IPS DF 4.7 (cell line): ENCODE results near the gene CDC42BPB.
"Not testable (repeated sequence)": the region's sequence is repeated elsewhere in the genome, so short reads cannot be mapped to it uniquely, and the experiment has no call there.

Experiments
- DNase-seq: peaks from one replicate; pipeline ENCODE4 v3.0.0-alpha.2; 2013; ENCODE audit warnings: low spot score; ENCODE audit errors: extremely low read depth

The CDC42BPB gene

GRCh38 chr14:102929241-102930137 is 127.9 kb downstream of the CDC42BPB start:
- no peak for DNase-seq

- DNase-seq: no peak
These were observed 128.7 kb downstream of the CDC42BPB start for GRCh38 chr14:102928412-102929240.

- DNase-seq: no peak
These were observed 129.4 kb downstream of the CDC42BPB start for GRCh38 chr14:102927878-102928411.

GRCh38 chr14:102927346-102927877 is 129.9 kb downstream of the CDC42BPB start:
- DNase-seq: no peak

GRCh38 chr14:102926840-102927239 is 130.5 kb downstream of the CDC42BPB start:
- not testable (repeated sequence) for DNase-seq

GRCh38 chr14:102926104-102926503 is 131.2 kb downstream of the CDC42BPB start:
- DNase-seq: no peak

- DNase-seq: no peak
These were observed 131.7 kb downstream of the CDC42BPB start for GRCh38 chr14:102925646-102926045.

GRCh38 chr14:102924632-102925588 is 132.4 kb downstream of the CDC42BPB start:
- no peak for DNase-seq

GRCh38 chr14:102923925-102924486 is 133.3 kb downstream of the CDC42BPB start:
- no peak for DNase-seq

GRCh38 chr14:102923201-102923924 is 134.0 kb downstream of the CDC42BPB start:
- DNase-seq: no peak

GRCh38 chr14:102922490-102923200 is 134.7 kb downstream of the CDC42BPB start, which contains the start of gene AMN:
Gene AMN (plus strand): TSS chr14:102922663. CDS start chr14:102922689, 26 bp downstream.
- DNase-seq: no peak

- DNase-seq: no peak
These were observed 136.4 kb downstream of the CDC42BPB start for GRCh38 chr14:102920998-102921304.

- DNase-seq: no peak
These were observed 136.9 kb downstream of the CDC42BPB start for GRCh38 chr14:102920273-102920997.

GRCh38 chr14:102918438-102918837 is 138.9 kb downstream of the CDC42BPB start:
- DNase-seq: no peak

GRCh38 chr14:102917469-102918211 is 139.7 kb downstream of the CDC42BPB start:
- no peak for DNase-seq

GRCh38 chr14:102917056-102917385 is 140.3 kb downstream of the CDC42BPB start:
- DNase-seq: no peak

GRCh38 chr14:102916347-102917055 is 140.8 kb downstream of the CDC42BPB start:
- no peak for DNase-seq
